ENCODE measurements around the gene TMC1.
A peak's percentile ranks its signal among the peaks of the same experiment; 100 is the strongest.

Gene TMC1

GRCh38 chr9:72635197-72635596, 113.8 kb downstream of the TMC1 start:
- peak; percentile 51 for DNase-seq (ENCODE audit: low spot score)
- in situ Hi-C loops (cut with MboI; ENCODE audit: low sequenced_read_pairs, unreplicated experiment) = no loop called here

DNA sequence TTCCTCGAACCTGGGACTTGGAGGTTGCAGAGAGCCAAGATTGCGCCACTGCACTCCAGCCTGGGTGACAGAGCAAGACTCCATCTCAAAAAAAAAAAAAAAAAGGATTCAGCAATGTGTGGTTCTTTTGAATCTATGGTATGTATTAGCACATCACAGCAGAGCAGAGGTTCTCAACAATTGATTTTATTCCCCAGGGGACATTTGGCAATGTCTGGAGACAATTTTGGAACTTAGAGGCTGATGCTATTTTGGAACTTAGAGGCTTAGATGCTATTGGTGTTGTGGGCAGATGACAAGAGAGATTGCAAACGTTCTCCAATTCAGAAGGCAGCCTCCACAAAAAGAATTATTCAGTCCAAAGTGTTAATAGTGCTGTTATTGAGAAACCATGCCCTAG, 115.2 kb downstream of the TMC1 start:
- in situ Hi-C loops (cut with MboI; ENCODE audit: low sequenced_read_pairs, unreplicated experiment) = no loop called here
- TF ChIP-seq, protein P1, sequence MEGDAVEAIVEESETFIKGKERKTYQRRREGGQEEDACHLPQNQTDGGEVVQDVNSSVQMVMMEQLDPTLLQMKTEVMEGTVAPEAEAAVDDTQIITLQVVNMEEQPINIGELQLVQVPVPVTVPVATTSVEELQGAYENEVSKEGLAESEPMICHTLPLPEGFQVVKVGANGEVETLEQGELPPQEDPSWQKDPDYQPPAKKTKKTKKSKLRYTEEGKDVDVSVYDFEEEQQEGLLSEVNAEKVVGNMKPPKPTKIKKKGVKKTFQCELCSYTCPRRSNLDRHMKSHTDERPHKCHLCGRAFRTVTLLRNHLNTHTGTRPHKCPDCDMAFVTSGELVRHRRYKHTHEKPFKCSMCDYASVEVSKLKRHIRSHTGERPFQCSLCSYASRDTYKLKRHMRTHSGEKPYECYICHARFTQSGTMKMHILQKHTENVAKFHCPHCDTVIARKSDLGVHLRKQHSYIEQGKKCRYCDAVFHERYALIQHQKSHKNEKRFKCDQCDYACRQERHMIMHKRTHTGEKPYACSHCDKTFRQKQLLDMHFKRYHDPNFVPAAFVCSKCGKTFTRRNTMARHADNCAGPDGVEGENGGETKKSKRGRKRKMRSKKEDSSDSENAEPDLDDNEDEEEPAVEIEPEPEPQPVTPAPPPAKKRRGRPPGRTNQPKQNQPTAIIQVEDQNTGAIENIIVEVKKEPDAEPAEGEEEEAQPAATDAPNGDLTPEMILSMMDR (IDR thresholded peaks at IDR 0.05; ENCODE audit: borderline replicate concordance, control extremely low read depth, extremely low read depth, insufficient read depth, missing control alignments) = no peak

More at GRCh38 chr9:72635197-72635596, 113.8 kb downstream of the TMC1 start:
- TF ChIP-seq, protein P1 (IDR thresholded peaks at IDR 0.05; ENCODE audit: borderline replicate concordance, control extremely low read depth, extremely low read depth, insufficient read depth, missing control alignments) = no peak

GRCh38 chr9:72643651-72644050, 122.2 kb downstream of the TMC1 start:
- no peak for DNase-seq (ENCODE audit: low spot score)
- TF ChIP-seq, protein P1 (IDR thresholded peaks at IDR 0.05; ENCODE audit: borderline replicate concordance, control extremely low read depth, extremely low read depth, insufficient read depth, missing control alignments) = no peak
- in situ Hi-C loops (cut with MboI; ENCODE audit: low sequenced_read_pairs, unreplicated experiment) = no loop called here

More for the DNA sequence above, 115.2 kb downstream of the TMC1 start:
- no peak for DNase-seq (ENCODE audit: low spot score)

DNA sequence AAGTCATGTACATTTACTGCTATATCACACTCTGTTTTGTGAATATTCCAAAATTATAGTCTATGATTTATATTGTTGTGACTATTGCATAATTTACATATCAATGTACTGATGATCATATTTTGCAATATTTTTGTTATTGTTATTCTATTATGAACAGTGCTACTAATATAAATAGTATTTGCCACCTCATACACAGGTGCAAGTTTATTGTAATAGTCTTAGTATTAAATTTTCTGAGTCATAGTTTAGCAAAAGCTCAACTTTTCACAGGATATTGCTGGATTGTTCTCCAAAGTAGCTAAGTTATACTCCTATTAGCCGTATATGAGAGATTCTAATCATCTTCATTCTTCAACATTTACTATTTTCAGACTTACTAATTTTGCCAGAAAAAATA, 124.7 kb downstream of the TMC1 start:
- no peak for DNase-seq (ENCODE audit: low spot score)
- TF ChIP-seq, protein P1 (IDR thresholded peaks at IDR 0.05; ENCODE audit: borderline replicate concordance, control extremely low read depth, extremely low read depth, insufficient read depth, missing control alignments) = no peak
- in situ Hi-C loops (cut with MboI; ENCODE audit: low sequenced_read_pairs, unreplicated experiment) = no loop called here

DNA sequence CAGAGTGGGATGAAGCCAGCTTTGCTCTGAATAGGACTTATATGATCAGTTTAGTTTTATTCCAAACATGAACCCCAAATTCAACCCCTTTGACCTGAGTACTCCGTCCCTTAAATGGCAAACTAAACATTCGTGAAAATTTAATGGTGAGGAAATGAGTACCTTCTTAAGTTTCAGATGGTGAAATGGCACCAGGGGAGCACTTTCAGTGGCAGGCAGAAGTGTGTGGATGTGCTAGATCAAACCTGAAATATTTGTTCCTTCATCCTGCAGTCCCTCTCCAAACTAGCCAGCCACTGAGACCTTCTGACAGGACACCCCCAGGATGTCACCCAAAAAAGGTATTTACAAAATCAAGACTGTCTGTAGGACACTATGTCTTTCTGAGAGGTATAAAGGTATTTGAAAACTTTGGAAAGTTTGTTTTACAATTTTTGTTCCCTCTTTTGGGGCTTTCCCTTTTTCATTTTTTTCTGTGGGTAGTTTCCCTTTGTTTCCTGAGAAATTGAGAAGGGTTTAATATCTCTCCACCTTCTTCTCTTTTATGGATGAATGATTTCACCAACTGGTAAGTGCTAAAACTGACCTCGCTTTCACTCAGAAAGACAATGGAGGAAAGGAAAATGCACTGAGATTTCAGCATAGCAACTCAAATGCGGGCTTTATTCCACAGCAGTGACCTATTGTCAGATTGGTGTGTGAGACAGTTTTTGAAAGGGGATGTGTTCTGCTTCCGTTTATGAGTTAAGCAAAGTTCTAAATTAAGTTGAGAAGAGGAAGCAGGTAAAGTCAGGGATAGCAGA, 127.1 kb downstream of the TMC1 start:
- DNase-seq (ENCODE audit: low spot score) = no peak
- in situ Hi-C loops (cut with MboI; ENCODE audit: low sequenced_read_pairs, unreplicated experiment) = no loop called here
- TF ChIP-seq, protein P1 (IDR thresholded peaks at IDR 0.05; ENCODE audit: borderline replicate concordance, control extremely low read depth, extremely low read depth, insufficient read depth, missing control alignments) = no peak

- TF ChIP-seq, protein P1 (IDR thresholded peaks at IDR 0.05; ENCODE audit: borderline replicate concordance, control extremely low read depth, extremely low read depth, insufficient read depth, missing control alignments) = no peak
- in situ Hi-C loops (cut with MboI; ENCODE audit: low sequenced_read_pairs, unreplicated experiment) = no loop called here
- DNase-seq (ENCODE audit: low spot score) = no peak
Measured at GRCh38 chr9:72649127-72649442, 127.7 kb downstream of the TMC1 start.

Measured in GM13976 (cell line).